Measurements from ENCODE around the gene ADPRS. TPM values are rescaled to one million over a fixed set of nuclear protein-coding genes. Genes with fewer than 3 reads are reported as not detected.

The ADPRS gene
- total RNA-seq, 1 experiment from 2014 or later, result 68.7 TPM

DNA sequence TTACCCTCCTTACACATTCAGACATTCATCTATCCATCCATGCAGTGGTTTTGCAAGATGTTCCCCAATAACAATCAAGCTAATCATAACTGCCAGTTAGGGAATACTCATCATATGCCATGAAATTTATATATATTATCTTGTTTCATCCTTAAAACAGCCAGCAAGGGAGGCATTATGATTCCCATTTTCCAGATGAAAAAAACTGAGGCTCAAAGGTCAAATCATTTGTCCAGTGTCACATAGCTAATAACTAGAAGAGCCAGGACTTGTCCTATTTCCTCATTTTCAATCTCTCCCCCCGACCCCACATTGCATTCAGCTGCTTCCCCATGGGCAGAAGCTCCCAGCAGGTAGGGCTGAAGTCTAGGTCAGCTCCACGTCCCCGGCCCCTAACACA is 43.3 kb downstream of the ADPRS start:
- DNase-seq (ENCODE audit: low spot score), result no peak

DNA sequence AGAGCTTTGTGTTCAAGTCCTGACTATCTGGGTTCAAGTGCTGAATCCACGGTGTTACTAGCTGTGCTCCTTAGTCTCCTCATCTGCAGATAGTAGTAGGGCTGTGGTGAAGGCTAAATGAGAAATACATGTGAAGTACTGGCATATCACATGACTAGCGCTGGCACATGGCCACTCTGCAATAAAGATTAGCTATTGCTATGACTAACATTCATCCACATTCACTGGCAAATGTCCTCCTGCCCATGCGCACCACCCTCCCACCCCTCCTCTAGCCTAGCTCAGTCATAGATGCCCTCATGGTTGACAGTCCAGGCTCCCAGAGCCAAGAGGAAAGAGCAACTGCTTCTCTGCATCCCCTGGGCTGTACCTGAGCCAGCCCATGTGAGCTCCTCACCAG is 44.8 kb downstream of the ADPRS start:
- peak; percentile 89 for DNase-seq (ENCODE audit: low spot score)

DNA sequence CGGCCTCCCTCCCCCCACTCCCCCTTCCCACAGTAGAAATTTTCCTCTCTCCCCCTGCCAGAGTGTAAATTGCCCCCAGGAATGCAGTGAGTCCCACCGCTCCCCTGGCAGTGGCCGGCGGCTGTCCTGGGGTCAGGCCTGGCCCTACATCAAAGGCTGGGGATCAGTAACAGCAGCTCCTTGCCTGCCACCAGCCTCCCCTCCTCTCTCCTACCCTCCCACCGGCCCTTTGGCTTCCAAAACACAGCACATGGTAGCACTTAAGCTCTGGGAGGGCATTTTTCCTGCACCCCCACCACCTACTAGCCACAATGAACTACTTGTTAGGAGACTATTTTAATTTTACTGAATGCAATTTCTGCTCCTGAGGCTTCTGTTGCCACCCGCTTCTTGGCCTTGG is 45.3 kb downstream of the ADPRS start:
- DNase-seq (ENCODE audit: low spot score), result no peak

DNA sequence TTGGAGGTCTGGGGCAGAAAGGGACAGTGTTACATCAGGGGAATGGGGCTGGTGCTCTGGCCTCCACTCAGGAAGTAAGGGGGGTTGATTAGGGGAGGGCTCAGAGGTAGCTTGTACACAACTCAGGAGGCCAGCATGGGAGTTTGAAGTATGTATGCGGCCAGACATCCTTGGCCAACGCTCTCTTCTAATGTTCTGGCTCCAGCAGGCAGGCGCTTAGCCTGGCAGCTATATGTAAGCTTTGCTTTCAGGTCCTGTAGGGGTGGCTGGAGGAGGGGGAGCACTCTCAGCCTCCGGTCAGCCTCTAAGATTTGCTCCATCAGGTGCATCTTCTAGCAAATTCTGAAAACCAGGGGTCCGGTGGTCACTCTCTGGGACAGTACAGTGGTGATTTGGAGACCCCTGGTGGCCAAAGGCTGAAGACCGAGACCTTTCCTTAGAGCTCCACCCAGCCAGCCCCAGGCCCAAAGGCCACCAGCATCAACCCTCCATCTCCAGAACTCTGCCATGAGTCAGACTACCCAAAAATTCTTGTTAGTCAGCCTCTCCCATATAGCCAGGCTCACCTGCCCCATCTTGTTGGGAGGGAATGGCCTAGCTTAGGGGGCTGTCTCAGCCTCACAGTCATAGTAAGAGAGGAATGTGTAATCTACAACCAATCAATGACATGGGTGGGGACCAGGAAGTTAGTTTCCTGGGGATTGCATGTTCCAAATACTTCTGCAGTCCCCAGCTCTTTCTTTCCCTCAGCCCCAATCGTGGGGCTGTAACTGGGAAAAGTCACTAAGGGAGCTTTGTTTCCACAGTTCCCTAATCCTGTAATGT is 46.0 kb downstream of the ADPRS start:
- peak; percentile 59 for DNase-seq (ENCODE audit: low spot score)

DNA sequence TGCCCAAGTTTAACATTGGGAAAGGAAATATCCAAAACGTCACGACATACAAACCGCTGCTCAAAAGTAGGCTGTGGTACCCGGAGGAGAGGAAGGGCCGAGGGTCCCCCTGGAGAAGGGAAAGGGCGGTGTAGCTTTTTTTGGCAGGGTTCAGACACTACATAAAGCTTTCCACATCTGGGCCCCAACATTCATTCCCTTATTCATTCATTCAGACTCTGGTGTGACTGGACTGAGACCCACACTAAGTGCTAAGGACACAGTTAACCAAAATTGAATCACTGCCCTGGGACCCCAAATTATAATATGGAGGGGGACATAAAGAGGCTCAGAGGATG is 46.6 kb downstream of the ADPRS start:
- no peak for DNase-seq (ENCODE audit: low spot score)

DNA sequence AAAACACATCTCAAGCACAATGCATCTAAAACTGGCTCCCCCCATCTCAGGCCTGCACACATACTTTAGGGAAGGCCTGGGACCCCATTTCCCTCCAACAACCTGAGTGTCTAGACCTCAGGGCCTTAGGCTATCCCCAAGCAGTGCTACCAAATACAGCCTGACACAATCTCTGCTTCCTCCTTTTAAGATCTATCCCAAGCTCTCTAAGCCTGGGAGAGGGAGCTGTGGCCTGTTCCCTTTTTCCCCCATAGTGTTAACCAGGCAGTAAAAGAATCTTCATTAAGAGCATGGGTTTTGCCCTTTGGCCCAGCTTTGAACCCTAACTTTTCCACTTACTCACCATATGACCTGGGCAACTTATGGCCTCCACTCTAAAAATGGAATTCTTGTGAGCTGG is 47.1 kb downstream of the ADPRS start:
- DNase-seq (ENCODE audit: low spot score), result no peak

DNA sequence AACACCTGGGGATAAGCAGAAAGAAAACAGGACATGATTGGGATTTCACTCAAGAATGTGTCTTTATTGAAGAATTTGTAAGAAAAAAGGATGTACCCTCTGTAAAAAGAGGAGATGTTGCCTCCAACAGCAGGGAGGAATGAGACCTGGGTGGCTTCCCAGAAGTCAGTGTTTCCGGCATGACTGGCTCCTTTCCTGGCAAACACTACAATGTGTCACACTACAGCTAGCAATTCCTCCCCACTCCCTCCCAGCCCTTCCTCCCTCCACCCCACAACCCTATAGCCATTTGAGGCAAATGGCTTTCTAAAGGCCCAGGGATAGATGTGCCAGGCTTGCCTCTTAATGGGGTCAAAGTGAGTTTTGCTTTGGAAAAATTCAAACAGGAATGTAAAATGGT is 47.8 kb downstream of the ADPRS start:
- no peak for DNase-seq (ENCODE audit: low spot score)

DNA sequence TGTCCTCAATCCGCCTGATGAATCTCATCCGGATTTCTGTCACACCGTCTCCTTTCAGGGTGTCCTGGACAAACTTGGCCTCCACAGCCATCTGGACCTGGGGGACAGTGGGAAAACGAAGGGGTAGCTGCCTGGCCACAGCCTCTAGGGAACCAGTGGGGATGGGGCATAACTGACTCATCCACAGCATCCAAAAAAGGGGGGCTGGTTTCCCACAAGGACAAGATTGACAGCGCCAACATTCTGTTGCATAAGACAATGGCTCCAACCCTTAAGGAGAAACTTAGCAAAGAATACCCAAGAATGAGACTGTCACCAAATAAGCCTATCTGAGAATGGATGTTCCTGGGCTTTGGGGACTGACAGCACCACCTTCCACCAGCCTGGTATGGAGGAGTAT is 48.5 kb downstream of the ADPRS start:
- DNase-seq (ENCODE audit: low spot score), result no peak

DNA sequence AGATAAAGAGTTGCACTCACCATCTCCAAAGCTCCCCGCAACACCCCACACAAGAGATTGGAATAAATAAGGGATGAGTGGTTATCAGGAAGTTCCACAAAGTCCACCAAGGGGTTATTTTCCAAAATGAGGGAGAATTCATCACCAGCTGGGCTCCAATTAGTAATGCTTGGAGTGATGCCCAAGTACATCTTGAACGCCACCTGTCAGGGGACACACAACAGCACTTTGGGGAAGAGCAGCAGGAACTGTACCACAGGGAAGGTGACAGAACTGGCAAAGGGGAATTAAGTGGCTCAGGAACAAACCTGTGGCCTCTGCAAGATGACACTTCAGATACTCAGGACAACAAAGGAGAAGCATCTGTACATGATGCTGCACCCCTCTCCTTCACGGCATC is 49.1 kb downstream of the ADPRS start:
- DNase-seq (ENCODE audit: low spot score), result no peak

DNA sequence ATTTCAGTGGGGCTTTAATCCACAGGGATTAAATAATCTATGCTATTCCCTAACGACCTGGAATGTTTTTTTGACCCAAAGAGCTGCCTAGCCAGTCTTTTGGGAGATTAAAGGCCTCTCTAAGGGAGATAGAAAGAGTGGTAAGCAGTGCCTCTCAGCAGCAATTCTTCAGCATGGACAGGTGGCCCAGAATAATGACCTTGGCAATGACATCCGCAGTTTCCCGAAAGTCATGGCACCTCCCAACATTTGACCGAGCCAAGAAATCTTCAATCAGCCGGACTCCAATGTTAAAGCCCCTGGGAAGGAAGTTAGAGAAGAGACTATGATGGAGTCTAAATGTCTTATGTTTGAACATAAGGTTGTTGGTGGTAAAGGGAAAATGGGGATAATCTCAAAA is 50.8 kb downstream of the ADPRS start:
- no peak for DNase-seq (ENCODE audit: low spot score)

DNA sequence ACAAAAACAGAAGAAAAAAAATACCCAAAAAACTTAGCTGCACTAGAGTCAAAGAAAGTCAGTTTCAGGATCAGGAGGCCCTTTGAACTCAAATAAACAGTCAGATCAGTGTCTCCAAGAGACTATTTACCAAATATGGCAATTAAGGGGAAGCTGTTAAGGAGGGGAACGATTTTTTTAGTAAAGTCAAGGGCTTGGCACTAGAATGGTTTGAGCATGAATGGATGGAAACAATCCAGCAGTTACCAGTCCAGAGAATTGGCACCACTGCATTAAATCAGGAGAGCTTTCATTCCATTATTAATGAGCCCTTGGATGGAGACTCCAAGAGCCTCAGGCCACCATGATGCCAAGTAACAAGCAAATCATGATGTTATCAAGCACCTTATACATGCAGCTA is 53.4 kb downstream of the ADPRS start:
- no peak for DNase-seq (ENCODE audit: low spot score)

DNA sequence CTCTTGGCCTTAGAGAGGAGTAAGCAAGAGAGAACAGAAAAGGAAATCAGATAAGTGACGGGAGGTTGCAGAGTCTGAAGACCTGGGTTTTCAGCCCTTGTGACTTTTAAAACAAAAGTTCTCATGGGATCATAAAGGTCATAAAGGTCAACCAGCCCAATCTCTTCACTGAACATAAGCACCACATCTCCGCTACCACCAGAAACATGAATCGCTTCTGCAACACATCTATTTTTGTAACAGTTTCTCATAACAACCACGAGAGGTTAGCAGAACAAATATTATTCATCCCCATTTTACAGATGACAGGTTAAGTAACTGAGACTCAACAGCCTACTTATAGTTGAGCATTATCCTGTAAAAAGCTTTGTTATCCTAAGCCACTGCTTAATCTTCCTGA is 54.7 kb downstream of the ADPRS start:
- DNase-seq (ENCODE audit: low spot score), result no peak

Other genes with a start within 250 kb of the ADPRS start
- gene AGO1, start 205.7 kb upstream of the ADPRS start, total RNA-seq (2014; rRNA removed; shearing (Covaris generic)), result 11.1 and 13.6 TPM in 2 replicates
- gene AGO3, start 157.8 kb upstream of the ADPRS start, total RNA-seq (2014; rRNA removed; shearing (Covaris generic)), result 14.7 and 29.7 TPM in 2 replicates
- not detected in 2 replicates for gene TEKT2, start 4.8 kb upstream of the ADPRS start, total RNA-seq (2014; rRNA removed; shearing (Covaris generic))
- gene COL8A2, start 36.3 kb downstream of the ADPRS start, total RNA-seq (2014; rRNA removed; shearing (Covaris generic)), result not detected in 2 replicates
- 65.8 and 80.9 TPM in 2 replicates for gene TRAPPC3, start 60.6 kb downstream of the ADPRS start, total RNA-seq (2014; rRNA removed; shearing (Covaris generic))
- gene MAP7D1, start 67.3 kb downstream of the ADPRS start, total RNA-seq (2014; rRNA removed; shearing (Covaris generic)), result 76.6 and 81.5 TPM in 2 replicates
- gene THRAP3, start 135.6 kb downstream of the ADPRS start, total RNA-seq (2014; rRNA removed; shearing (Covaris generic)), result 46.6 and 64.4 TPM in 2 replicates
- 12.6 and 14.8 TPM in 2 replicates for gene SH3D21, start 217.5 kb downstream of the ADPRS start, total RNA-seq (2014; rRNA removed; shearing (Covaris generic))
- 25.0 and 32.9 TPM in 2 replicates for gene EVA1B, start 234.8 kb downstream of the ADPRS start, total RNA-seq (2014; rRNA removed; shearing (Covaris generic))

Data from HT-29 (cell line).